Uterus (tissue), 4 donors: ENCODE data around the gene IGFLR1. TPM values are rescaled to one million over a fixed set of nuclear protein-coding genes. Genes with fewer than 3 reads are reported as not detected.

Source experiments
- DNase-seq, 2 donors: peaks; one replicate each; pipeline ENCODE4 v3.0.0-alpha.2; 2019 to 2020
- H3K27ac ChIP-seq, 2 donors: fragments of 200-600 bp; sonication (generic); 1 replicate in 1 of 2; 2 replicates in 1 of 2; pipeline ENCODE4 v1.5.1; 2016 to 2018
- H3K27me3 ChIP-seq, 2 donors: fragments of 200-600 bp; sonication (generic); one replicate each; pipeline ENCODE4 v1.5.1; 2018 to 2019; ENCODE audit warnings: control low read depth in 1 of 2
- H3K36me3 ChIP-seq, 2 donors: fragments of 200-600 bp; sonication (generic); one replicate each; pipeline ENCODE4 v1.5.1; 2019; ENCODE audit warnings: control low read depth in 1 of 2
- H3K4me1 ChIP-seq, 2 donors: fragments of 200-600 bp; sonication (generic); one replicate each; pipeline ENCODE4 v1.5.1; 2018 to 2019; ENCODE audit warnings: control low read depth in 1 of 2
- H3K4me3 ChIP-seq, 2 donors: fragments of 200-600 bp; sonication (generic); 1 replicate in 1 of 2; 2 replicates in 1 of 2; pipeline ENCODE4 v1.5.1; 2018 to 2019; ENCODE audit warnings: mild to moderate bottlenecking in 1 of 2
- H3K9me3 ChIP-seq, 2 donors: fragments of 200-600 bp; sonication (generic); one replicate each; pipeline ENCODE4 v1.5.1; 2019; ENCODE audit warnings: control low read depth in 1 of 2
- CTCF ChIP-seq, 4 experiments: fragments of 200-600 bp in 2 of 4; fragments of 450-650 bp in 2 of 4; sonication (generic) in 2 of 4; IDR thresholded peaks; one replicate each; pipeline ENCODE4 v1.5.1; 2016 to 2019; ENCODE audit warnings: antibody characterized with exemption in 4 of 4, mild to moderate bottlenecking in 2 of 4, moderate library complexity in 1 of 4
- POLR2A ChIP-seq, 2 donors: fragments of 450-650 bp; IDR thresholded peaks; one replicate each; pipeline ENCODE4 v1.6.1; 2016; ENCODE audit warnings: antibody characterized with exemption in 2 of 2, mild to moderate bottlenecking in 1 of 2, moderate library complexity in 1 of 2
- intact Hi-C: fragments of 100-400 bp; cut with DNase I; formaldehyde crosslinking; loops from one replicate; pipeline ENCODE4 v1.15.1; 2023; ENCODE audit warnings: low total_unique reads
- total RNA-seq, 4 donors: library from RNA; depleted of rRNA in 3 of 4; stranded (reverse); fragments of >200 nt in 3 of 4; gene quantifications; one replicate each; pipeline versions ENCODE4 v1.1.0 to v1.2.4, GENCODE V29; 2014 to 2023
- donor health status: DM: yes; HTN: yes; CAD: no.

Gene IGFLR1
- total RNA-seq, 4 donors from 2014 or later: 0.77 to 5.3 (median 2.2) TPM

- DNase-seq: no peak
- H3K4me3 ChIP-seq: peak overlapping the region; percentile 92 to 100
- no peaks in the 10 kb centered on the region for H3K9me3 ChIP-seq
- intact Hi-C loops: no loop called here
- peaks cover 6 to 23% of the 10 kb centered on the region in 2 donors for H3K4me1 ChIP-seq
- no peaks in the 10 kb centered on the region for H3K27me3 ChIP-seq
- TF ChIP-seq POLR2A (IDR thresholded peaks at IDR 0.05): no peak
- TF ChIP-seq CTCF (IDR thresholded peaks at IDR 0.05): no peak
- no peaks in the 10 kb centered on the region for H3K36me3 ChIP-seq
- peak overlapping the region; percentile 100 for H3K27ac ChIP-seq
Measured at GRCh38 chr19:35746087-35746462, 3.8 kb upstream of the IGFLR1 start.

- Histone ChIP-seq H3K27ac (peak within 1 kb of the TSS; percentile 100), H3K27me3 (no peaks in the 10 kb centered on the region), H3K4me3 (peak within 1 kb of the TSS; percentile 92 to 100), H3K36me3 (no peaks in the 10 kb centered on the region), H3K9me3 (no peaks in the 10 kb centered on the region), H3K4me1 (peaks cover 6 to 23% of the 10 kb centered on the region in 2 donors)
- intact Hi-C loops: no loop called here
- peak; percentile 98 for DNase-seq
- TF ChIP-seq POLR2A (IDR thresholded peaks at IDR 0.05) (peak in 1 of 2 donors; percentile 54), CTCF (IDR thresholded peaks at IDR 0.05) (peak in 2 of 4 experiments; percentile 7 to 38)
Measured at GRCh38 chr19:35745328-35746086, 3.3 kb upstream of the IGFLR1 start, which contains the start of the genes PSENEN and U2AF1L4. TSS of gene PSENEN (plus strand) at chr19:35745651. CDS start at chr19:35745931, 280 bp downstream. TSS of gene U2AF1L4 (minus strand) at chr19:35745418. CDS start at chr19:35745391, 27 bp downstream.

GRCh38 chr19:35744430-35745327, 2.4 kb upstream of the IGFLR1 start:
- intact Hi-C loops: no loop called here

GRCh38 chr19:35743640-35744429, 1.6 kb upstream of the IGFLR1 start:
- no peak for DNase-seq
- TF ChIP-seq CTCF (IDR thresholded peaks at IDR 0.05): no peak
- no peak for TF ChIP-seq POLR2A (IDR thresholded peaks at IDR 0.05)
- no peak overlapping the region for H3K4me3 ChIP-seq
- H3K9me3 ChIP-seq: no peaks in the 10 kb centered on the region
- H3K27me3 ChIP-seq: no peaks in the 10 kb centered on the region
- H3K36me3 ChIP-seq: no peaks in the 10 kb centered on the region
- H3K27ac ChIP-seq: peak overlapping the region in 1 of 2 donors; percentile 100
- H3K4me1 ChIP-seq: peaks cover 6 to 22% of the 10 kb centered on the region in 2 donors
- intact Hi-C loops: no loop called here

More at GRCh38 chr19:35744430-35745327, 2.4 kb upstream of the IGFLR1 start:
- Histone ChIP-seq H3K9me3 (no peaks in the 10 kb centered on the region), H3K27me3 (no peaks in the 10 kb centered on the region), H3K4me3 (peak overlapping the region; percentile 92 to 100), H3K4me1 (peaks cover 6 to 23% of the 10 kb centered on the region in 2 donors), H3K27ac (peak overlapping the region; percentile 100), H3K36me3 (no peaks in the 10 kb centered on the region)
- TF ChIP-seq CTCF (IDR thresholded peaks at IDR 0.05): peak; percentile 44 to 63 (median 52)
- no peak for TF ChIP-seq POLR2A (IDR thresholded peaks at IDR 0.05)
- peak; percentile 95 to 97 for DNase-seq
